GM12878 (cell line): ENCODE results near the gene KCNIP2. TPM values are rescaled to one million over a fixed set of nuclear protein-coding genes. Genes with fewer than 3 reads are reported as not detected.
A peak's percentile ranks its signal among the peaks of the same experiment; 100 is the strongest.

Source experiments
- ATAC-seq: fragments of 200-7000 bp; cut with Tn5 transposase; 3 replicates; pipeline ENCODE4 v1.9.1; 2020; ENCODE audit warnings: mild to moderate bottlenecking, moderate library complexity
- BruUV-seq: library from RNA; stranded (reverse); fragments of 400-500 nt; replicated peaks from 2 replicates; lab custom pipeline; 2021; lab: Mats Ljungman, UMichigan
- CTCF ChIA-PET: fragments of 300-600 bp; sonication (Branson Sonifier 250); formaldehyde crosslinking; extraction: SDS; loops from one replicate; lab custom pipeline; 2021; ENCODE audit warnings: inconsistent platforms; lab: Yijun Ruan, JAX
- POLR2A ChIA-PET: fragments of 350-600 bp; formaldehyde crosslinking; extraction: SDS; loops from one replicate; lab custom pipeline; 2021; ENCODE audit warnings: inconsistent platforms; lab: Charles Lee
- RAD21 ChIA-PET: fragments of 300-600 bp; sonication (Branson Sonifier 250); formaldehyde crosslinking; loops from one replicate; lab custom pipeline; 2023; ENCODE audit warnings: antibody characterized with exemption; ENCODE audit not compliant: unreplicated experiment; lab: Charles Lee
- SMC1A ChIA-PET: fragments of 300-600 bp; sonication (Branson Sonifier 250); formaldehyde crosslinking; loops from one replicate; lab custom pipeline; 2023; ENCODE audit not compliant: unreplicated experiment, uncharacterized antibody; lab: Charles Lee
- DNase-seq: peaks from one replicate; pipeline ENCODE4 v3.0.0-alpha.2; 2011; ENCODE audit warnings: low read depth, low spot score
- FAIRE-seq: peaks from 3 replicates; lab custom pipeline; 2011; peaks lifted over from hg19 to GRCh38; lab: Jason Lieb, UNC
- H2AFZ ChIP-seq: 2 replicates; pipeline ENCODE4 v1.6.0; 2011; ENCODE audit warnings: low read depth, low read length, control low read depth; ENCODE audit not compliant: control insufficient read depth
- H3K27ac ChIP-seq: 2 replicates; pipeline ENCODE4 v1.5.1; 2011; ENCODE audit warnings: control low read depth; ENCODE audit not compliant: control insufficient read depth, insufficient read depth
- H3K27me3 ChIP-seq, 2 experiments: replicated peaks in 1 of 2; 2 replicates each; pipeline versions ENCODE4 v1.6.0 to v1.6.1; 2011; ENCODE audit warnings: low read length in 1 of 2; ENCODE audit not compliant: control insufficient read depth in 2 of 2, insufficient read depth in 2 of 2
- H3K36me3 ChIP-seq, 2 experiments: 2 replicates each; pipeline ENCODE4 v1.5.1; 2011; ENCODE audit warnings: low read length in 1 of 2; ENCODE audit not compliant: control insufficient read depth in 2 of 2, insufficient read depth in 2 of 2
- H3K4me1 ChIP-seq: 2 replicates; pipeline ENCODE4 v1.6.1; 2011; ENCODE audit warnings: mild to moderate bottlenecking, low read length, moderate library complexity, mixed read lengths; ENCODE audit not compliant: control insufficient read depth, insufficient read depth
- H3K4me2 ChIP-seq: 2 replicates; pipeline ENCODE4 v1.6.0; 2011; ENCODE audit warnings: control low read depth; ENCODE audit not compliant: control insufficient read depth, insufficient read depth
- H3K4me3 ChIP-seq: fragments of 200-600 bp; sonication (generic); 2 replicates; pipeline ENCODE4 v1.5.1; 2016
- H3K79me2 ChIP-seq: 2 replicates; pipeline ENCODE4 v1.6.0; 2011; ENCODE audit warnings: low read length; ENCODE audit not compliant: control insufficient read depth, insufficient read depth
- H3K9ac ChIP-seq: 2 replicates; pipeline ENCODE4 v1.8.0; 2011; ENCODE audit warnings: low read length, control low read depth, mixed read lengths; ENCODE audit not compliant: control insufficient read depth, insufficient read depth
- H3K9me3 ChIP-seq: replicated peaks from 3 replicates; pipeline ENCODE4 v1.5.1; 2011; ENCODE audit warnings: mild to moderate bottlenecking, low read length; ENCODE audit not compliant: control insufficient read depth, insufficient read depth
- H4K20me1 ChIP-seq: 2 replicates; pipeline ENCODE4 v1.6.0; 2011; ENCODE audit not compliant: control insufficient read depth, insufficient read depth
- BACH1 ChIP-seq: fragments of 450-650 bp; IDR thresholded peaks from 2 replicates; pipeline ENCODE4 v1.6.1; 2017; ENCODE audit warnings: mild to moderate bottlenecking, borderline replicate concordance
- BHLHE40 ChIP-seq, 2 experiments: fragments of 450-650 bp in 1 of 2; IDR thresholded peaks; 2 replicates each; pipeline ENCODE4 v1.6.1; 2011 to 2017; ENCODE audit warnings: low read depth in 2 of 2, borderline replicate concordance in 1 of 2, improper control_type of control experiment in 1 of 2, low read length in 1 of 2, mild to moderate bottlenecking in 1 of 2
- BMI1 ChIP-seq: fragments of 450-650 bp; IDR thresholded peaks from 2 replicates; pipeline ENCODE4 v1.6.1; 2016; ENCODE audit warnings: mild to moderate bottlenecking, moderate library complexity, borderline replicate concordance
- IRF4 ChIP-seq: IDR thresholded peaks from 2 replicates; pipeline ENCODE4 v1.6.1; 2011; ENCODE audit warnings: low read depth, low read length
- MTA2 ChIP-seq: fragments of 450-650 bp; IDR thresholded peaks from 2 replicates; pipeline ENCODE4 v1.6.1; 2016; ENCODE audit warnings: low read depth, mild to moderate bottlenecking, moderate library complexity
- MTA3 ChIP-seq: IDR thresholded peaks from 2 replicates; pipeline ENCODE4 v1.6.1; 2012; ENCODE audit warnings: low read length, inconsistent platforms, borderline replicate concordance
- POLR2A ChIP-seq: IDR thresholded peaks from 2 replicates; pipeline ENCODE4 v1.6.1; 2011; ENCODE audit warnings: low read depth, mild to moderate bottlenecking, low read length
- POLR2AphosphoS5 ChIP-seq: IDR thresholded peaks from 2 replicates; pipeline ENCODE4 v1.6.1; 2011; ENCODE audit warnings: mild to moderate bottlenecking, low read length, inconsistent platforms
- POU2F2 ChIP-seq: IDR thresholded peaks from 3 replicates; pipeline ENCODE4 v1.6.1; 2011; ENCODE audit warnings: low read depth, mild to moderate bottlenecking, low read length, borderline replicate concordance
- SIN3A ChIP-seq: IDR thresholded peaks from 2 replicates; pipeline ENCODE4 v1.6.1; 2012; ENCODE audit warnings: low read depth, low read length, improper control_type of control experiment
- SMAD1 ChIP-seq: fragments of 450-650 bp; IDR thresholded peaks from 2 replicates; pipeline ENCODE4 v1.6.1; 2018; ENCODE audit warnings: mild to moderate bottlenecking, low read depth; ENCODE audit not compliant: partially characterized antibody
- SMARCA5 ChIP-seq: fragments of 450-650 bp; IDR thresholded peaks from 2 replicates; pipeline ENCODE4 v1.6.1; 2017; ENCODE audit warnings: mild to moderate bottlenecking
- SMC3 ChIP-seq: IDR thresholded peaks from 2 replicates; pipeline ENCODE4 v1.6.1; 2011; ENCODE audit warnings: low read length, improper control_type of control experiment, borderline replicate concordance
- STAT3 ChIP-seq: IDR thresholded peaks from 2 replicates; pipeline ENCODE4 v1.6.1; 2011; ENCODE audit warnings: low read depth, low read length, improper control_type of control experiment
- TBL1XR1 ChIP-seq: IDR thresholded peaks from 2 replicates; pipeline ENCODE4 v1.6.1; 2012; ENCODE audit warnings: low read depth, low read length, improper control_type of control experiment
- WRNIP1 ChIP-seq: IDR thresholded peaks from 2 replicates; pipeline ENCODE4 v1.6.1; 2011; ENCODE audit warnings: low read depth, low read length, improper control_type of control experiment, borderline replicate concordance
- ZBED1 ChIP-seq: IDR thresholded peaks from 2 replicates; pipeline ENCODE4 v1.6.1; 2016; ENCODE audit warnings: borderline replicate concordance
- WGBS: methylation state at CpG from one replicate; pipeline ENCODE4 v1.1.6; 2016; ENCODE audit warnings: low lambda C conversion rate; ENCODE audit not compliant: insufficient replicate concordance, insufficient coverage; ENCODE audit errors: missing lambda C conversion rate; 5-methylcytosine and 5-hydroxymethylcytosine counted together
- in situ Hi-C: fragments of 300-500 bp; cut with MboI; formaldehyde crosslinking; loops from 9 replicates; pipeline ENCODE4 v1.14.3; 2018; ENCODE audit warnings: mixed read lengths
- intact Hi-C: fragments of 100-400 bp; cut with micrococcal nuclease; formaldehyde crosslinking; loops from one replicate; pipeline ENCODE4 v1.14.2; 2022; ENCODE audit not compliant: unreplicated experiment
- polyA plus RNA-seq, 11 experiments: library from polyadenylated mRNA; depleted of rRNA in 4 of 11; unstranded in 6 of 11; stranded (reverse) in 5 of 11; fragments of >200 nt; fragmentation: Nextera tagmentation in 4 of 11; fragmentation: Illumina TruSeq in 1 of 11; extraction: Ambion mirVana in 4 of 11; extraction: Trizol in 1 of 11; gene quantifications; 1 replicate in 1 of 11; 2 replicates in 10 of 11; pipeline versions ENCODE4 v1.2.1 to v1.2.3, GENCODE V29; 2011 to 2016; ENCODE audit warnings: inconsistent platforms in 2 of 11, missing spikeins in 2 of 11, low read depth in 1 of 11
- total RNA-seq, 4 experiments: library from RNA; depleted of rRNA in 3 of 4; stranded (reverse); fragments of >200 nt in 3 of 4; fragmentation: Illumina TruSeq in 1 of 4; extraction: Trizol in 1 of 4; gene quantifications; 2 replicates each; pipeline versions ENCODE4 v1.2.1 to v1.2.3, GENCODE V29; 2013 to 2021
- TF ChIP-seq, protein P1 (sequence below): fragments of 450-650 bp; IDR thresholded peaks from 2 replicates; pipeline ENCODE4 v1.6.1; 2017; ENCODE audit warnings: low read depth, mild to moderate bottlenecking, moderate library complexity
- TF ChIP-seq, protein P2 (sequence below): fragments of 450-650 bp; IDR thresholded peaks from 2 replicates; pipeline ENCODE4 v1.6.1; 2016; ENCODE audit warnings: mild to moderate bottlenecking
- TF ChIP-seq, protein P3 (sequence below): IDR thresholded peaks from 2 replicates; pipeline ENCODE4 v1.6.1; 2011; ENCODE audit warnings: low read depth, mild to moderate bottlenecking, low read length, moderate library complexity, borderline replicate concordance; ENCODE audit errors: extremely low read depth

The KCNIP2 gene
- total and polyA plus RNA-seq, 10 of the 15 experiments (the other 5 are each of a cell fraction or from before 2014, with no cell fraction given): 0.46 to 4.3 (median 1.7) TPM

DNA sequence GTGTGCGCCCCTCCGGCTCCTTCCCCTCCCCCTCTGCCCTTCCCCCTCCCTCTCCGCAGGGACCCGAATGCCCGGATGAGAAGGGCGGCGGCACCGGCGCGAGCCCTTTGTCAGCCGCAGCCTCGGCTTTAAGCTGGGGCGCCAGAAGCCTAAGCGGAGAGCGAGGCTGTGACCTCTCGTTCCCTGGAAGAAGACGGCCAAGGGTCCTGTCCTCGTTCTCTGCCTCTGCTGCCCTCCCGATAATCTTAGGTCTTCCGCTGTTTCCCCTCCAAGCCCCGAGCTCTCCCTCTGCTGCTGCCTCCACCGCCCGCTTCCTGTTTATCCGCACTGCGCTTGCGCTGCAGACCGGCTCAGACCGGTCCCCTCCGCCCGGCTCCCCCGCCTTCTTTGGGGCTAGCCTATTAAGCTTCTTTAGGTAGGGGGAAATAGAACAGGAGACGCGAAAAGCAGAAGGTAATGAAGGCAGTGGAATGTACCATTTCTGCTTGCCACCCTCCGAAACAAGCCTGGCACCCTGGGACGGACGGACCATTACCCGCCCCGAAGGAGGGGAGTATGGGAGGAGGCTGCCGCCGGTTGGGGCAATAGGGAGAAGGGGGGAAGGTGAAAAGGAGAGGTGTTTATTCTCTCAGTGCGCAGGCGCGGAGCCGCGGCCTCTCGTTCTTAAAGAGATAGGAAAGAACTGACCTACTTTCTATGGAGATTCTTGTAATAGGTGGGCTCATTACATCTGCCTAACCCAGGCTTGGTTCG is 25.3 kb downstream of the KCNIP2 start, which contains the start of gene OGA:
OGA (minus strand) TSS at position 326 of the 753 bp plus-strand sequence. CDS start 422 bp downstream, outside the sequence.
- Histone ChIP-seq H3K27me3 (no peaks in the 10 kb centered on the region), H3K9ac (peak within 1 kb of the TSS; percentile 96), H3K4me2 (peak within 1 kb of the TSS; percentile 95), H3K4me3 (peak within 1 kb of the TSS; percentile 81), H4K20me1 (peaks cover 16% of the 10 kb centered on the region; the same call in 1 of the 2 replicates), H3K79me2 (peaks cover 63% of the 10 kb centered on the region), H3K27ac (peak within 1 kb of the TSS; percentile 95), H3K36me3 (peaks cover 0 to 8% of the 10 kb centered on the region in 2 experiments; a peak in 1 of 4 replicates), H3K4me1 (peaks cover 11% of the 10 kb centered on the region; the same call in 1 of the 2 replicates), H3K9me3 (no peaks in the 10 kb centered on the region), H2AFZ (peak within 1 kb of the TSS; percentile 81)
- DNase-seq (peak; percentile 100), ATAC-seq (peak; percentile 91), FAIRE-seq (peak; percentile 93)
- SMC1A ChIA-PET: interaction anchor here (0.7 to 2.4 kb wide), 16 partner anchors 9 to 351 kb away, joined by 3 to 13 read pairs (median 4); partner anchors contain the start of genes ARMH3 and NPM3
- WGBS: under 1% methylated on average over 31 of the region's 47 CpGs
- RAD21 ChIA-PET: interaction anchor here (0.7 to 3.0 kb wide), 11 partner anchors 11 to 192 kb away, joined by 3 to 19 read pairs (median 4); partner anchors contain the start of gene KCNIP2
- intact Hi-C loops: loop anchor here (1.0 kb wide), 1 partner anchor 12 kb away; no protein-coding TSS in a partner anchor
- CTCF ChIA-PET: interaction anchor here (0.6 to 4.0 kb wide), 10 partner anchors 15 to 255 kb away, joined by 3 to 31 read pairs (median 4); no protein-coding TSS in a partner anchor
- BruUV-seq: TSS peak; percentile 60
- in situ Hi-C loops: no loop called here
- POLR2A ChIA-PET: interaction anchor here (0.5 to 2.6 kb wide), 22 partner anchors 10 to 869 kb away, joined by 3 to 33 read pairs (median 4); partner anchors contain the start of genes ARMH3, KCNIP2, NFKB2 and NOLC1
- TF ChIP-seq ZBED1 (no peak; the same call in 1 of the 2 replicates), SMARCA5 (no peak), SIN3A (peak; percentile 64), STAT3 (no peak; the same call in 1 of the 2 replicates), BMI1 (no peak), SMAD1 (peak; percentile 82), BHLHE40 (IDR thresholded peaks at IDR 0.05; ENCODE audit: borderline replicate concordance in 1 of 2, low read depth in 2 of 2, low read length in 1 of 2) (peak; percentile 97 to 100), IRF4 (peak; percentile 5; the same call in 1 of the 2 replicates), POLR2AphosphoS5 (peak; percentile 96), POU2F2 (0 out of 3 replicates have a peak, but pooled peaks have one; percentile 50), WRNIP1 (no peak), SMC3 (no peak), MTA3 (no peak), BACH1 (peak; percentile 93), MTA2 (peak; percentile 62; the same call in 1 of the 2 replicates), POLR2A (peak; percentile 92), TBL1XR1 (peak; percentile 54; the same call in 1 of the 2 replicates)
- TF ChIP-seq, protein P1, sequence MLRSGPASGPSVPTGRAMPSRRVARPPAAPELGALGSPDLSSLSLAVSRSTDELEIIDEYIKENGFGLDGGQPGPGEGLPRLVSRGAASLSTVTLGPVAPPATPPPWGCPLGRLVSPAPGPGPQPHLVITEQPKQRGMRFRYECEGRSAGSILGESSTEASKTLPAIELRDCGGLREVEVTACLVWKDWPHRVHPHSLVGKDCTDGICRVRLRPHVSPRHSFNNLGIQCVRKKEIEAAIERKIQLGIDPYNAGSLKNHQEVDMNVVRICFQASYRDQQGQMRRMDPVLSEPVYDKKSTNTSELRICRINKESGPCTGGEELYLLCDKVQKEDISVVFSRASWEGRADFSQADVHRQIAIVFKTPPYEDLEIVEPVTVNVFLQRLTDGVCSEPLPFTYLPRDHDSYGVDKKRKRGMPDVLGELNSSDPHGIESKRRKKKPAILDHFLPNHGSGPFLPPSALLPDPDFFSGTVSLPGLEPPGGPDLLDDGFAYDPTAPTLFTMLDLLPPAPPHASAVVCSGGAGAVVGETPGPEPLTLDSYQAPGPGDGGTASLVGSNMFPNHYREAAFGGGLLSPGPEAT: peak; percentile 100
- TF ChIP-seq, protein P2, sequence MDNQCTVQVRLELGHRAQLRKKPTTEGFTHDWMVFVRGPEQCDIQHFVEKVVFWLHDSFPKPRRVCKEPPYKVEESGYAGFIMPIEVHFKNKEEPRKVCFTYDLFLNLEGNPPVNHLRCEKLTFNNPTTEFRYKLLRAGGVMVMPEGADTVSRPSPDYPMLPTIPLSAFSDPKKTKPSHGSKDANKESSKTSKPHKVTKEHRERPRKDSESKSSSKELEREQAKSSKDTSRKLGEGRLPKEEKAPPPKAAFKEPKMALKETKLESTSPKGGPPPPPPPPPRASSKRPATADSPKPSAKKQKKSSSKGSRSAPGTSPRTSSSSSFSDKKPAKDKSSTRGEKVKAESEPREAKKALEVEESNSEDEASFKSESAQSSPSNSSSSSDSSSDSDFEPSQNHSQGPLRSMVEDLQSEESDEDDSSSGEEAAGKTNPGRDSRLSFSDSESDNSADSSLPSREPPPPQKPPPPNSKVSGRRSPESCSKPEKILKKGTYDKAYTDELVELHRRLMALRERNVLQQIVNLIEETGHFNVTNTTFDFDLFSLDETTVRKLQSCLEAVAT: peak; percentile 96
- TF ChIP-seq, protein P3, sequence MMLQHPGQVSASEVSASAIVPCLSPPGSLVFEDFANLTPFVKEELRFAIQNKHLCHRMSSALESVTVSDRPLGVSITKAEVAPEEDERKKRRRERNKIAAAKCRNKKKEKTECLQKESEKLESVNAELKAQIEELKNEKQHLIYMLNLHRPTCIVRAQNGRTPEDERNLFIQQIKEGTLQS: no peak
